ENCODE measurements around the gene SLC10A2.

The SLC10A2 gene

GRCh38 chr13:103044056-103044455, 22.2 kb downstream of the SLC10A2 start:
- no peak for DNase-seq

GRCh38 chr13:103040006-103040405, 26.2 kb downstream of the SLC10A2 start:
- DNase-seq: no peak

GRCh38 chr13:103039183-103039582, 27.0 kb downstream of the SLC10A2 start:
- DNase-seq: no peak

- no peak for DNase-seq
Observed at GRCh38 chr13:103036268-103036667, 29.9 kb downstream of the SLC10A2 start.

GRCh38 chr13:103033999-103034398, 32.2 kb downstream of the SLC10A2 start:
- no peak for DNase-seq

GRCh38 chr13:103031332-103031873, 34.8 kb downstream of the SLC10A2 start:
- DNase-seq: no peak

GRCh38 chr13:103030776-103031175, 35.4 kb downstream of the SLC10A2 start:
- DNase-seq: no peak

GRCh38 chr13:103029798-103030197, 36.4 kb downstream of the SLC10A2 start:
- DNase-seq: no peak

- DNase-seq: no peak
Observed at GRCh38 chr13:103022336-103022735, 43.9 kb downstream of the SLC10A2 start.

- no peak for DNase-seq
Observed at GRCh38 chr13:103018556-103018955, 47.7 kb downstream of the SLC10A2 start.

- DNase-seq: no peak
Observed at GRCh38 chr13:103012646-103013045, 53.6 kb downstream of the SLC10A2 start.

GRCh38 chr13:103009051-103009840, 57.0 kb downstream of the SLC10A2 start:
- no peak for DNase-seq

GRCh38 chr13:103007427-103007762, 58.8 kb downstream of the SLC10A2 start:
- no peak for DNase-seq

- no peak for DNase-seq
Observed at GRCh38 chr13:103006641-103007426, 59.4 kb downstream of the SLC10A2 start.

- no peak for DNase-seq
Observed at GRCh38 chr13:103004661-103005345, 61.4 kb downstream of the SLC10A2 start.

GRCh38 chr13:103003631-103004030, 62.6 kb downstream of the SLC10A2 start:
- no peak for DNase-seq

GRCh38 chr13:103002279-103002678, 63.9 kb downstream of the SLC10A2 start:
- no peak for DNase-seq

- DNase-seq: no peak
Observed at GRCh38 chr13:103000157-103000556, 66.1 kb downstream of the SLC10A2 start.

GRCh38 chr13:102999499-102999898, 66.7 kb downstream of the SLC10A2 start:
- DNase-seq: no peak

Measured in stimulated activated naive CD4-positive, alpha-beta T cell (primary cell).